ENCODE measurements around the gene SCFD2. TPM values are rescaled to one million over a fixed set of nuclear protein-coding genes. Genes with fewer than 3 reads are reported as not detected.

SCFD2 gene
- total and polyA plus RNA-seq, 10 of the 15 experiments (the other 5 are each of a cell fraction or from before 2014, with no cell fraction given), result 4.8 to 37.6 (median 24.9) TPM

DNA sequence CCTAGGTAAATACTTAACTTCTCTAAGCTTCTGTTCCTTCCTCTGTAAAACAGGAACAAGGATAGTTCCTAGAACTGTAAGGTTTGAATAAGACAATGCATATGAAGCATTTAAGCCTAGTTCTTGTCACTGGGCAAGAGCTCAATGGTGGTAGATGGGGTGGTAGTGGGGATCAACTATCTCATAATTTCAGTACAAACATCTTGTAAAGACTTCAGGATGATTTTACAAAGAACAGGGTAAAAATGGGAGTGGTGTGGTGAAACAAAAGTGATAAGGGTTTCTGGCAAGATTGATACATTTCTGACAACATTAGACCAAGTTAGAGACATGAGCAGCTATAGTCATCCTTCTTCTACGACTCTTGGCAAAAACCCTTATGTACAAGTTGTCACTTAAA lies 137.8 kb downstream of the SCFD2 start:
- RAD21 ChIA-PET (ENCODE audit: unreplicated experiment), result no interaction called here
- 100% methylated on average over 1 of the region's 1 CpG for WGBS (ENCODE audit: insufficient coverage, insufficient replicate concordance, low lambda C conversion rate, missing lambda C conversion rate)

More for the DNA sequence above, 137.8 kb downstream of the SCFD2 start:
- ChIA-PET POLR2A (no interaction called here), CTCF (no interaction called here), SMC1A (ENCODE audit: uncharacterized antibody, unreplicated experiment) (interaction anchor here (0.7 kb wide), 1 partner anchor 12 kb away, joined by 3 read pairs; no protein-coding TSS in a partner anchor)
- in situ Hi-C loops (cut with MboI), result no loop called here
- Histone ChIP-seq H3K9me3 (replicated peaks; ENCODE audit: control insufficient read depth, insufficient read depth, low read length) (no peaks in the 10 kb centered on the region; the same call in 2 of the 3 replicates), H3K9ac (ENCODE audit: control insufficient read depth, insufficient read depth, low read length) (no peak overlapping the region), H3K4me1 (ENCODE audit: control insufficient read depth, insufficient read depth, low read length) (no peaks in the 10 kb centered on the region), H3K36me3 (ENCODE audit: control insufficient read depth in 2 of 2, insufficient read depth in 2 of 2, low read length in 1 of 2) (no peaks in the 10 kb centered on the region), H3K79me2 (ENCODE audit: control insufficient read depth, insufficient read depth, low read length) (no peaks in the 10 kb centered on the region), H3K4me3 (no peak overlapping the region), H3K4me2 (ENCODE audit: control insufficient read depth, insufficient read depth) (no peak overlapping the region), H2AFZ (ENCODE audit: control insufficient read depth, low read depth, low read length) (no peak overlapping the region), H4K20me1 (ENCODE audit: control insufficient read depth, insufficient read depth) (no peaks in the 10 kb centered on the region), H3K27ac (ENCODE audit: control insufficient read depth, insufficient read depth) (no peak overlapping the region), H3K27me3 (replicated peaks in 1 of 2; ENCODE audit: control insufficient read depth in 2 of 2, insufficient read depth in 2 of 2, low read length in 1 of 2) (no peaks in the 10 kb centered on the region)
- intact Hi-C loops (cut with micrococcal nuclease; ENCODE audit: unreplicated experiment), result no loop called here
- no TSS peak for BruUV-seq (replicated peaks)
- DNase-seq (ENCODE audit: low read depth, low spot score) (no peak), ATAC-seq (no peak), FAIRE-seq (no peak)
- TF ChIP-seq RCOR1 (conservative IDR thresholded peaks at IDR 0.05; ENCODE audit: low read depth, low read length), result no peak
- TF ChIP-seq SUPT20H (IDR thresholded peaks at IDR 0.05; ENCODE audit: borderline replicate concordance, control insufficient read depth, low read depth, low read length), result no peak
- TF ChIP-seq, protein P1, sequence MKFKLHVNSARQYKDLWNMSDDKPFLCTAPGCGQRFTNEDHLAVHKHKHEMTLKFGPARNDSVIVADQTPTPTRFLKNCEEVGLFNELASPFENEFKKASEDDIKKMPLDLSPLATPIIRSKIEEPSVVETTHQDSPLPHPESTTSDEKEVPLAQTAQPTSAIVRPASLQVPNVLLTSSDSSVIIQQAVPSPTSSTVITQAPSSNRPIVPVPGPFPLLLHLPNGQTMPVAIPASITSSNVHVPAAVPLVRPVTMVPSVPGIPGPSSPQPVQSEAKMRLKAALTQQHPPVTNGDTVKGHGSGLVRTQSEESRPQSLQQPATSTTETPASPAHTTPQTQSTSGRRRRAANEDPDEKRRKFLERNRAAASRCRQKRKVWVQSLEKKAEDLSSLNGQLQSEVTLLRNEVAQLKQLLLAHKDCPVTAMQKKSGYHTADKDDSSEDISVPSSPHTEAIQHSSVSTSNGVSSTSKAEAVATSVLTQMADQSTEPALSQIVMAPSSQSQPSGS (IDR thresholded peaks at IDR 0.05; ENCODE audit: low read length), result no peak
- no peak for TF ChIP-seq POLR2A (IDR thresholded peaks at IDR 0.05; ENCODE audit: low read depth, low read length)
- TF ChIP-seq ZNF217 (IDR thresholded peaks at IDR 0.05), result no peak
- no peak for TF ChIP-seq SPI1 (IDR thresholded peaks at IDR 0.05; ENCODE audit: borderline replicate concordance, insufficient read depth, low read depth, low read length)
- TF ChIP-seq, protein P2, sequence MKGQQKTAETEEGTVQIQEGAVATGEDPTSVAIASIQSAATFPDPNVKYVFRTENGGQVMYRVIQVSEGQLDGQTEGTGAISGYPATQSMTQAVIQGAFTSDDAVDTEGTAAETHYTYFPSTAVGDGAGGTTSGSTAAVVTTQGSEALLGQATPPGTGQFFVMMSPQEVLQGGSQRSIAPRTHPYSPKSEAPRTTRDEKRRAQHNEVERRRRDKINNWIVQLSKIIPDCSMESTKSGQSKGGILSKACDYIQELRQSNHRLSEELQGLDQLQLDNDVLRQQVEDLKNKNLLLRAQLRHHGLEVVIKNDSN (IDR thresholded peaks at IDR 0.05; ENCODE audit: borderline replicate concordance, extremely low read length, insufficient read depth, low read depth, low read length), result no peak
- no peak for TF ChIP-seq YY1 (IDR thresholded peaks at IDR 0.05; ENCODE audit: low read depth, low read length)
- TF ChIP-seq NFXL1 (IDR thresholded peaks at IDR 0.05; ENCODE audit: borderline replicate concordance), result no peak
- no peak for TF ChIP-seq RBBP5 (conservative IDR thresholded peaks at IDR 0.05)
- TF ChIP-seq JUNB (IDR thresholded peaks at IDR 0.05), result no peak
- TF ChIP-seq ZNF24 (IDR thresholded peaks at IDR 0.05), result no peak
- TF ChIP-seq, protein P3, sequence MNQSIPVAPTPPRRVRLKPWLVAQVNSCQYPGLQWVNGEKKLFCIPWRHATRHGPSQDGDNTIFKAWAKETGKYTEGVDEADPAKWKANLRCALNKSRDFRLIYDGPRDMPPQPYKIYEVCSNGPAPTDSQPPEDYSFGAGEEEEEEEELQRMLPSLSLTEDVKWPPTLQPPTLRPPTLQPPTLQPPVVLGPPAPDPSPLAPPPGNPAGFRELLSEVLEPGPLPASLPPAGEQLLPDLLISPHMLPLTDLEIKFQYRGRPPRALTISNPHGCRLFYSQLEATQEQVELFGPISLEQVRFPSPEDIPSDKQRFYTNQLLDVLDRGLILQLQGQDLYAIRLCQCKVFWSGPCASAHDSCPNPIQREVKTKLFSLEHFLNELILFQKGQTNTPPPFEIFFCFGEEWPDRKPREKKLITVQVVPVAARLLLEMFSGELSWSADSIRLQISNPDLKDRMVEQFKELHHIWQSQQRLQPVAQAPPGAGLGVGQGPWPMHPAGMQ (IDR thresholded peaks at IDR 0.05; ENCODE audit: borderline replicate concordance), result no peak
- TF ChIP-seq, protein P4, sequence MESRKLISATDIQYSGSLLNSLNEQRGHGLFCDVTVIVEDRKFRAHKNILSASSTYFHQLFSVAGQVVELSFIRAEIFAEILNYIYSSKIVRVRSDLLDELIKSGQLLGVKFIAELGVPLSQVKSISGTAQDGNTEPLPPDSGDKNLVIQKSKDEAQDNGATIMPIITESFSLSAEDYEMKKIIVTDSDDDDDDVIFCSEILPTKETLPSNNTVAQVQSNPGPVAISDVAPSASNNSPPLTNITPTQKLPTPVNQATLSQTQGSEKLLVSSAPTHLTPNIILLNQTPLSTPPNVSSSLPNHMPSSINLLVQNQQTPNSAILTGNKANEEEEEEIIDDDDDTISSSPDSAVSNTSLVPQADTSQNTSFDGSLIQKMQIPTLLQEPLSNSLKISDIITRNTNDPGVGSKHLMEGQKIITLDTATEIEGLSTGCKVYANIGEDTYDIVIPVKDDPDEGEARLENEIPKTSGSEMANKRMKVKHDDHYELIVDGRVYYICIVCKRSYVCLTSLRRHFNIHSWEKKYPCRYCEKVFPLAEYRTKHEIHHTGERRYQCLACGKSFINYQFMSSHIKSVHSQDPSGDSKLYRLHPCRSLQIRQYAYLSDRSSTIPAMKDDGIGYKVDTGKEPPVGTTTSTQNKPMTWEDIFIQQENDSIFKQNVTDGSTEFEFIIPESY (IDR thresholded peaks at IDR 0.05), result no peak
- TF ChIP-seq TCF12 (IDR thresholded peaks at IDR 0.05; ENCODE audit: low read depth, low read length), result no peak
- TF ChIP-seq ZNF207 (IDR thresholded peaks at IDR 0.05; ENCODE audit: borderline replicate concordance), result no peak
- TF ChIP-seq CBX3 (IDR thresholded peaks at IDR 0.05; ENCODE audit: borderline replicate concordance, low read depth), result no peak
